Measurements from ENCODE around the gene ZNF213.
"Not testable (repeated sequence)": the region's sequence is repeated elsewhere in the genome, so short reads cannot be mapped to it uniquely, and the experiment has no call there.

The ZNF213 gene

DNA sequence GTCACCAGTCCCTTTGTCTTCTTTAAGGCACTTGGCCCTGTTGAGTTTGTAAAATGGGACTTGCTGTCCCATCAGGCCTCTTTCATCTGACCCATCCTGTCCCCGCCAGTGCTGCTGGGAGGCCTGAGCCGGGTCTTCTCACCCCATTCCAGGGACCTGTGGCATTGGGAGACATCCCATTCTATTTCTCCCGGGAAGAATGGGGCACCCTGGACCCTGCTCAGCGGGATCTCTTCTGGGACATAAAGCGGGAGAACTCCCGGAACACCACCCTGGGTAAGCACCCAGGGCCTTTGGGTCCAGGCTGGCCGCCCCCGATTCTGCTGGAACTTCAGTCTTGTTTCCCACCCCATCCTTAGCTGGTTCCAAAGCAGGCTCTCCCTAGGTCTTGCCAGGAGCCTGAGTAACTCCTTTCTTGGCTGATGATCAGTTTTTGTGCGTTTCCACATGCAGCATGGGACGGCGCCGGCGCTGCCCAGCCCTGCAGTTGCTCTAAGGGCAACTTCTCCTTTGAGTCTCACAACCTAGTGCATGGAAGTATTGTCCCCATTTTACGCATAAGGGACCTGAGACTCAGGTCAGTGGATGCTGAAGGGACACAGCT lies 4.1 kb downstream of the ZNF213 start (continued):
- TF ChIP-seq ARNTL (CRISPR knock-in tag; IDR thresholded peaks at IDR 0.05; ENCODE audit: borderline replicate concordance, low read depth) (no peak), ZFP3 (CRISPR knock-in tag; IDR thresholded peaks at IDR 0.05) (no peak), TCF4 (CRISPR knock-in tag; IDR thresholded peaks at IDR 0.05; ENCODE audit: borderline replicate concordance) (no peak), OSR1 (CRISPR knock-in tag; IDR thresholded peaks at IDR 0.05) (no peak), ZC3H10 (CRISPR knock-in tag; IDR thresholded peaks at IDR 0.05) (no peak), CSDC2 (CRISPR knock-in tag; IDR thresholded peaks at IDR 0.05) (no peak), GLIS3 (CRISPR knock-in tag; IDR thresholded peaks at IDR 0.05) (no peak)
- TF ChIP-seq, protein P1, sequence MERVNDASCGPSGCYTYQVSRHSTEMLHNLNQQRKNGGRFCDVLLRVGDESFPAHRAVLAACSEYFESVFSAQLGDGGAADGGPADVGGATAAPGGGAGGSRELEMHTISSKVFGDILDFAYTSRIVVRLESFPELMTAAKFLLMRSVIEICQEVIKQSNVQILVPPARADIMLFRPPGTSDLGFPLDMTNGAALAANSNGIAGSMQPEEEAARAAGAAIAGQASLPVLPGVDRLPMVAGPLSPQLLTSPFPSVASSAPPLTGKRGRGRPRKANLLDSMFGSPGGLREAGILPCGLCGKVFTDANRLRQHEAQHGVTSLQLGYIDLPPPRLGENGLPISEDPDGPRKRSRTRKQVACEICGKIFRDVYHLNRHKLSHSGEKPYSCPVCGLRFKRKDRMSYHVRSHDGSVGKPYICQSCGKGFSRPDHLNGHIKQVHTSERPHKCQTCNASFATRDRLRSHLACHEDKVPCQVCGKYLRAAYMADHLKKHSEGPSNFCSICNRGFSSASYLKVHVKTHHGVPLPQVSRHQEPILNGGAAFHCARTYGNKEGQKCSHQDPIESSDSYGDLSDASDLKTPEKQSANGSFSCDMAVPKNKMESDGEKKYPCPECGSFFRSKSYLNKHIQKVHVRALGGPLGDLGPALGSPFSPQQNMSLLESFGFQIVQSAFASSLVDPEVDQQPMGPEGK (CRISPR knock-in tag; IDR thresholded peaks at IDR 0.05; ENCODE audit: borderline replicate concordance) = no peak

DNA sequence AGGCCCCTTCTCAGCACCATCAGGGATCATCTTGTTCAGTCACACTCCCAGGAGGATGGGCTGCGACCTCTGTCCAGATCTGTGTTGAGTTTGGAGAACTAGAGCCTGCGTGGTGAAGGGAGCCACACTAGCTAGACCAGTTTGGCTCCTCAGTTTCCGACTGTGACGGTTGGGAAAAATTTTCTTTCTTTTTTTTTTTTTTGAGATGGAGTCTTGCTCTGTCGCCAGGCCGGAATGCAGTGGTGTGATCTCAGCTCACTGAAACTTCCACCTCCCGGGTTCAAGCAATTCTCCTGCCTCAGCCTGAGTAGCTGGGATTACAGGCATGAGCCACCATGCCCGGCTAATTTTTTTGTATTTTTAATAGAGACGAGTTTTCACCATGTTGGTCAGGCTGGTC lies 4.7 kb downstream of the ZNF213 start:
- not testable (repeated sequence) for ATAC-seq

DNA sequence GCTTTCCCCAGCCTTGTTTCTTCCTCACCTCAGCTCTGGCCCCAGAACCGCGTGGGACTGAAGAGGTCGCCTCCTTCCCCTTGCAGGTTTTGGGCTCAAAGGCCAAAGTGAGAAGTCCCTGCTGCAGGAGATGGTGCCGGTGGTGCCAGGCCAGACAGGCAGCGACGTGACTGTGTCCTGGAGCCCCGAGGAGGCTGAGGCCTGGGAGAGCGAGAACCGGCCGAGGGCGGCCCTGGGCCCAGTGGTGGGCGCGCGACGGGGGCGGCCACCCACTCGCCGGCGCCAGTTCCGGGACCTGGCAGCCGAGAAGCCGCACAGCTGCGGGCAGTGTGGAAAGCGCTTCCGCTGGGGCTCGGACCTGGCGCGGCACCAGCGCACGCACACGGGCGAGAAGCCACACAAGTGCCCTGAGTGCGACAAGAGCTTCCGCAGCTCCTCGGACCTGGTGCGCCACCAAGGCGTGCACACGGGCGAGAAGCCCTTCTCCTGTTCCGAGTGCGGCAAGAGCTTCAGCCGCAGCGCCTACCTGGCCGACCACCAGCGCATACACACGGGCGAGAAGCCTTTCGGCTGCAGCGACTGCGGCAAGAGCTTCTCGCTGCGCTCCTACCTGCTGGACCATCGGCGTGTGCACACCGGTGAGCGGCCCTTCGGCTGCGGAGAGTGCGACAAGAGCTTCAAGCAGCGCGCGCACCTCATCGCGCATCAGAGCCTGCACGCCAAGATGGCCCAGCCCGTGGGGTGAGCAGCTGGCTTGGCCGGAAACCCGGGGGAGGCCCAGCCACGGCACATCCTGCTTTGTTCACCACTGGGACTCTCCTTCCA lies 6.0 kb downstream of the ZNF213 start:
- TF ChIP-seq, protein P2, sequence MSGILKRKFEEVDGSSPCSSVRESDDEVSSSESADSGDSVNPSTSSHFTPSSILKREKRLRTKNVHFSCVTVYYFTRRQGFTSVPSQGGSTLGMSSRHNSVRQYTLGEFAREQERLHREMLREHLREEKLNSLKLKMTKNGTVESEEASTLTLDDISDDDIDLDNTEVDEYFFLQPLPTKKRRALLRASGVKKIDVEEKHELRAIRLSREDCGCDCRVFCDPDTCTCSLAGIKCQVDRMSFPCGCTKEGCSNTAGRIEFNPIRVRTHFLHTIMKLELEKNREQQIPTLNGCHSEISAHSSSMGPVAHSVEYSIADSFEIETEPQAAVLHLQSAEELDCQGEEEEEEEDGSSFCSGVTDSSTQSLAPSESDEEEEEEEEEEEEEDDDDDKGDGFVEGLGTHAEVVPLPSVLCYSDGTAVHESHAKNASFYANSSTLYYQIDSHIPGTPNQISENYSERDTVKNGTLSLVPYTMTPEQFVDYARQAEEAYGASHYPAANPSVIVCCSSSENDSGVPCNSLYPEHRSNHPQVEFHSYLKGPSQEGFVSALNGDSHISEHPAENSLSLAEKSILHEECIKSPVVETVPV (CRISPR knock-in tag; IDR thresholded peaks at IDR 0.05) = no peak
- TF ChIP-seq ZNF70 (CRISPR knock-in tag; IDR thresholded peaks at IDR 0.05) = no peak
- TF ChIP-seq ZNF565 (CRISPR knock-in tag; conservative IDR thresholded peaks at IDR 0.05; ENCODE audit: low read depth) = no peak
- no peak for TF ChIP-seq BACH2 (CRISPR knock-in tag; IDR thresholded peaks at IDR 0.05; ENCODE audit: borderline replicate concordance)
- ATAC-seq = no peak

DNA sequence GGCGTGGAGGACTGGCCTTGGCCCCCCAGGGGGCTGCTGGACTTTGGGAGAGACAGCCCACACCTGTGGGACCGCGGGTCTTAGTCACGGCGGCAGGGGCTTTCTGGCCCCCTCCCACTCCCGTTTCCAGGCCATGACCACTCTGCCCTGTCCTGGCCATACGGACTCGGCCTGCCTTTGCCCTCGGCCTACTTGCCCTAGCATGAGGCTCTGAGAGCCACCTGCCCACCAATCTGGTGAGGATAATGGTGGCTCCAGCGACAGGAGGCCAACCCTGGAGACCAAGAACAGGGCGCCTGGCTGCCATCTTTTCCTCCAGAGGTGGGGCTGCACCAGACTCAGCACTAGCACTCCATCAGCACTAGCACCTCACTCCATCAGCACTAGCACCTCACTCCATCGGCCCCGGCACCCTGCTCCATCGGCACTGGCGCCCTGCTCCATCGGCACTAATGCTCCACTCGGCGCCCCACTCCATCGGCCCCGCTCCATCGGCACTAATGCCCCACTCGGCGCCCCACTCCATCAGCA lies 7.0 kb downstream of the ZNF213 start:
- ATAC-seq = no peak
- TF ChIP-seq, protein P1 (CRISPR knock-in tag; IDR thresholded peaks at IDR 0.05; ENCODE audit: borderline replicate concordance) = no peak
- TF ChIP-seq RARB (CRISPR knock-in tag; IDR thresholded peaks at IDR 0.05) (no peak), CSDC2 (CRISPR knock-in tag; IDR thresholded peaks at IDR 0.05) (no peak), ZNF8 (CRISPR knock-in tag; IDR thresholded peaks at IDR 0.05) (no peak), BACH2 (CRISPR knock-in tag; IDR thresholded peaks at IDR 0.05; ENCODE audit: borderline replicate concordance) (no peak), PPARA (CRISPR knock-in tag; IDR thresholded peaks at IDR 0.05; ENCODE audit: borderline replicate concordance) (no peak), ZFP30 (CRISPR knock-in tag; IDR thresholded peaks at IDR 0.05) (no peak)

DNA sequence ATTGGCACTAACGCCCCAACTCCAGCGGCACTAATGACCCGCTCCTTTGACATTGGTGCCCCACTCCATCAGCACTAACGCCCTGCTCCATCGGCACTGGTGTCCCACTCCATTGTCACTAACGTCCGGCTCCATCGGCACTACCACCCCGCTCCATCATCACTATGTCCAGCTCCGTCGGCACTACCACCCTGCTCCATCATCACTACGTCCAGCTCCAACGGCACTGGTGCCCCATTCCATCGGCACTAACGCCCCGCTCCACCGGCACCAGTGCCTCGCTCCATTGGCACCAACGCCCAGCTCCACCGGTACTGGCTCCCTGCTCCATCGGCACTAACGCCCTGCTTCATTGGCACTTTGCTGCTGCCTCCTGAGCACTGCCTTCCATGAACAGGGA lies 7.5 kb downstream of the ZNF213 start:
- no peak for TF ChIP-seq ARNTL (CRISPR knock-in tag; IDR thresholded peaks at IDR 0.05; ENCODE audit: borderline replicate concordance, low read depth)
- TF ChIP-seq TOX (CRISPR knock-in tag; IDR thresholded peaks at IDR 0.05; ENCODE audit: borderline replicate concordance) = no peak
- no peak for TF ChIP-seq ISL1 (CRISPR knock-in tag; IDR thresholded peaks at IDR 0.05)
- TF ChIP-seq, protein P3, sequence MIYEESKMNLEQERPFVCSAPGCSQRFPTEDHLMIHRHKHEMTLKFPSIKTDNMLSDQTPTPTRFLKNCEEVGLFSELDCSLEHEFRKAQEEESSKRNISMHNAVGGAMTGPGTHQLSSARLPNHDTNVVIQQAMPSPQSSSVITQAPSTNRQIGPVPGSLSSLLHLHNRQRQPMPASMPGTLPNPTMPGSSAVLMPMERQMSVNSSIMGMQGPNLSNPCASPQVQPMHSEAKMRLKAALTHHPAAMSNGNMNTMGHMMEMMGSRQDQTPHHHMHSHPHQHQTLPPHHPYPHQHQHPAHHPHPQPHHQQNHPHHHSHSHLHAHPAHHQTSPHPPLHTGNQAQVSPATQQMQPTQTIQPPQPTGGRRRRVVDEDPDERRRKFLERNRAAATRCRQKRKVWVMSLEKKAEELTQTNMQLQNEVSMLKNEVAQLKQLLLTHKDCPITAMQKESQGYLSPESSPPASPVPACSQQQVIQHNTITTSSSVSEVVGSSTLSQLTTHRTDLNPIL (CRISPR knock-in tag; IDR thresholded peaks at IDR 0.05; ENCODE audit: low read depth) = no peak
- no peak for TF ChIP-seq ZNF565 (CRISPR knock-in tag; conservative IDR thresholded peaks at IDR 0.05; ENCODE audit: low read depth)
- TF ChIP-seq, protein P4, sequence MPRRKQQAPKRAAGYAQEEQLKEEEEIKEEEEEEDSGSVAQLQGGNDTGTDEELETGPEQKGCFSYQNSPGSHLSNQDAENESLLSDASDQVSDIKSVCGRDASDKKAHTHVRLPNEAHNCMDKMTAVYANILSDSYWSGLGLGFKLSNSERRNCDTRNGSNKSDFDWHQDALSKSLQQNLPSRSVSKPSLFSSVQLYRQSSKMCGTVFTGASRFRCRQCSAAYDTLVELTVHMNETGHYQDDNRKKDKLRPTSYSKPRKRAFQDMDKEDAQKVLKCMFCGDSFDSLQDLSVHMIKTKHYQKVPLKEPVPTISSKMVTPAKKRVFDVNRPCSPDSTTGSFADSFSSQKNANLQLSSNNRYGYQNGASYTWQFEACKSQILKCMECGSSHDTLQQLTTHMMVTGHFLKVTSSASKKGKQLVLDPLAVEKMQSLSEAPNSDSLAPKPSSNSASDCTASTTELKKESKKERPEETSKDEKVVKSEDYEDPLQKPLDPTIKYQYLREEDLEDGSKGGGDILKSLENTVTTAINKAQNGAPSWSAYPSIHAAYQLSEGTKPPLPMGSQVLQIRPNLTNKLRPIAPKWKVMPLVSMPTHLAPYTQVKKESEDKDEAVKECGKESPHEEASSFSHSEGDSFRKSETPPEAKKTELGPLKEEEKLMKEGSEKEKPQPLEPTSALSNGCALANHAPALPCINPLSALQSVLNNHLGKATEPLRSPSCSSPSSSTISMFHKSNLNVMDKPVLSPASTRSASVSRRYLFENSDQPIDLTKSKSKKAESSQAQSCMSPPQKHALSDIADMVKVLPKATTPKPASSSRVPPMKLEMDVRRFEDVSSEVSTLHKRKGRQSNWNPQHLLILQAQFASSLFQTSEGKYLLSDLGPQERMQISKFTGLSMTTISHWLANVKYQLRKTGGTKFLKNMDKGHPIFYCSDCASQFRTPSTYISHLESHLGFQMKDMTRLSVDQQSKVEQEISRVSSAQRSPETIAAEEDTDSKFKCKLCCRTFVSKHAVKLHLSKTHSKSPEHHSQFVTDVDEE (CRISPR knock-in tag; IDR thresholded peaks at IDR 0.05) = no peak
- TF ChIP-seq BACH2 (CRISPR knock-in tag; IDR thresholded peaks at IDR 0.05; ENCODE audit: borderline replicate concordance) = no peak
- no peak for TF ChIP-seq GLIS3 (CRISPR knock-in tag; IDR thresholded peaks at IDR 0.05)
- no peak for ATAC-seq
